OCI-LY3 (cell line): ENCODE data around the gene OGG1.
A peak's percentile ranks its signal among the peaks of the same experiment; 100 is the strongest.

Experiments used
- H2AFZ ChIP-seq: fragments of 200-600, 300-600 bp; shearing (Covaris generic); 2 replicates; pipeline ENCODE4 v1.6.0; 2014; ENCODE audit warnings: antibody characterized with exemption, low read depth, low read length
- H3K27ac ChIP-seq: fragments of 200-600, 300-600 bp; sonication (generic); 2 replicates; pipeline ENCODE4 v1.5.1; 2014; ENCODE audit warnings: mild to moderate bottlenecking, low read length, moderate library complexity, mixed read lengths
- H3K27me3 ChIP-seq: fragments of 200-600, 300-600 bp; sonication (generic); 2 replicates; pipeline ENCODE4 v1.6.1; 2014; ENCODE audit warnings: low read depth, low read length, mixed read lengths
- H3K36me3 ChIP-seq: fragments of 200-600, 300-600 bp; sonication (generic); replicated peaks from 2 replicates; pipeline ENCODE3; 2014; ENCODE audit warnings: low read depth, low read length, mixed read lengths
- H3K4me1 ChIP-seq: fragments of 300-600, 200-600 bp; sonication (generic); 2 replicates; pipeline ENCODE4 v1.6.1; 2014; ENCODE audit warnings: low read length, mixed read lengths
- H3K4me2 ChIP-seq: fragments of 200-600, 300-600 bp; sonication (generic); 2 replicates; pipeline ENCODE4 v1.6.1; 2014; ENCODE audit warnings: low read length, mixed read lengths
- H3K4me3 ChIP-seq: fragments of 300-600, 200-600 bp; sonication (generic); 2 replicates; pipeline ENCODE4 v1.5.1; 2014; ENCODE audit warnings: antibody characterized with exemption, mild to moderate bottlenecking, low read length, moderate library complexity
- H3K79me2 ChIP-seq: fragments of 300-600, 200-600 bp; shearing (Covaris generic); 2 replicates; pipeline ENCODE4 v1.6.1; 2014; ENCODE audit warnings: mild to moderate bottlenecking, low read length, mixed read lengths
- H3K9ac ChIP-seq: fragments of 300-600, 200-600 bp; shearing (Covaris generic); 2 replicates; pipeline ENCODE4 v1.6.0; 2014; ENCODE audit warnings: mild to moderate bottlenecking, low read length, moderate library complexity
- H3K9me3 ChIP-seq: fragments of 200-600, 300-600 bp; shearing (Covaris generic); 2 replicates; pipeline ENCODE4 v1.6.1; 2014; ENCODE audit warnings: low read length, mixed read lengths; ENCODE audit not compliant: insufficient read depth
- H4K20me1 ChIP-seq: fragments of 200-600, 300-600 bp; sonication (generic); 2 replicates; pipeline ENCODE4 v1.6.1; 2016; ENCODE audit warnings: low read length, mixed read lengths; ENCODE audit not compliant: insufficient read depth
- CTCF ChIP-seq: fragments of 200-600, 300-600 bp; sonication (generic); IDR thresholded peaks from 2 replicates; pipeline ENCODE4 v1.5.1; 2014; ENCODE audit warnings: antibody characterized with exemption, low read length, low read depth
- EZH2phosphoT487 ChIP-seq: fragments of 200-600 bp; shearing (Covaris generic); IDR thresholded peaks from 2 replicates; pipeline ENCODE4 v1.6.1; 2018; ENCODE audit warnings: antibody characterized with exemption, mixed run types, low read depth

Gene OGG1

GRCh38 chr3:9779721-9780457 is 30.1 kb downstream of the OGG1 start:
- Histone ChIP-seq H3K4me2 (peak overlapping the region; percentile 11; the same call in 1 of the 2 replicates), H3K27ac (peak overlapping the region; percentile 48), H3K4me3 (no peak overlapping the region)

GRCh38 chr3:9780458-9780812 is 30.7 kb downstream of the OGG1 start:
- no peaks in the 10 kb centered on the region for H4K20me1 ChIP-seq
- H3K27me3 ChIP-seq: no peaks in the 10 kb centered on the region
- no peak overlapping the region for H3K4me2 ChIP-seq
- no peak overlapping the region for H3K9ac ChIP-seq
- peaks cover 11% of the 10 kb centered on the region for H3K4me1 ChIP-seq
- peak overlapping the region; percentile 48 for H3K27ac ChIP-seq
- H3K79me2 ChIP-seq: no peaks in the 10 kb centered on the region
- H3K4me3 ChIP-seq: no peak overlapping the region
- H3K36me3 ChIP-seq: peaks cover 32% of the 10 kb centered on the region
- no peak overlapping the region for H2AFZ ChIP-seq
- H3K9me3 ChIP-seq: no peaks in the 10 kb centered on the region
- TF ChIP-seq CTCF (no peak), EZH2phosphoT487 (no peak)

More at GRCh38 chr3:9779721-9780457, 30.1 kb downstream of the OGG1 start:
- no peak overlapping the region; the same call in 1 of the 2 replicates for H3K9ac ChIP-seq
- no peaks in the 10 kb centered on the region for H3K27me3 ChIP-seq
- H3K9me3 ChIP-seq: no peaks in the 10 kb centered on the region
- TF ChIP-seq EZH2phosphoT487: no peak
- no peak for TF ChIP-seq CTCF
- peaks cover 11% of the 10 kb centered on the region for H3K4me1 ChIP-seq
- no peaks in the 10 kb centered on the region for H3K79me2 ChIP-seq
- H2AFZ ChIP-seq: no peak overlapping the region
- no peaks in the 10 kb centered on the region for H4K20me1 ChIP-seq
- peaks cover 27% of the 10 kb centered on the region for H3K36me3 ChIP-seq

GRCh38 chr3:9780910-9781309 is 31.2 kb downstream of the OGG1 start:
- Histone ChIP-seq H3K27ac (no peak overlapping the region), H3K4me2 (no peak overlapping the region), H2AFZ (no peak overlapping the region), H3K79me2 (no peaks in the 10 kb centered on the region), H3K27me3 (no peaks in the 10 kb centered on the region), H3K4me3 (no peak overlapping the region), H3K9ac (no peak overlapping the region), H3K4me1 (peaks cover 11% of the 10 kb centered on the region), H4K20me1 (no peaks in the 10 kb centered on the region), H3K36me3 (peaks cover 34% of the 10 kb centered on the region), H3K9me3 (no peaks in the 10 kb centered on the region)
- TF ChIP-seq CTCF: no peak

GRCh38 chr3:9781551-9781950 is 31.8 kb downstream of the OGG1 start:
- TF ChIP-seq CTCF (no peak), EZH2phosphoT487 (no peak)
- H3K4me1 ChIP-seq: peaks cover 11% of the 10 kb centered on the region
- H3K9me3 ChIP-seq: no peaks in the 10 kb centered on the region
- H3K9ac ChIP-seq: no peak overlapping the region
- peaks cover 39% of the 10 kb centered on the region for H3K36me3 ChIP-seq
- H3K27ac ChIP-seq: no peak overlapping the region
- no peaks in the 10 kb centered on the region for H3K79me2 ChIP-seq
- H3K4me2 ChIP-seq: no peak overlapping the region
- no peak overlapping the region for H3K4me3 ChIP-seq
- no peaks in the 10 kb centered on the region for H4K20me1 ChIP-seq
- H3K27me3 ChIP-seq: no peaks in the 10 kb centered on the region
- H2AFZ ChIP-seq: no peak overlapping the region
